NCI-H2107 (cell line): Measurements from ENCODE around the gene LINGO1.

Experiments
- DNase-seq: peaks from one replicate; lab custom pipeline; 2025; lab: John Stamatoyannopoulos, UW

The LINGO1 gene

GRCh38 chr15:77615472-77615871 is 17.2 kb downstream of the LINGO1 start:
- DNase-seq, result no peak

- no peak for DNase-seq
These were observed 18.4 kb downstream of the LINGO1 start for GRCh38 chr15:77614251-77614806.

- no peak for DNase-seq
These were observed 18.9 kb downstream of the LINGO1 start for GRCh38 chr15:77613814-77614213.

- no peak for DNase-seq
These were observed 19.6 kb downstream of the LINGO1 start for GRCh38 chr15:77612958-77613601.

GRCh38 chr15:77611767-77612166 is 20.9 kb downstream of the LINGO1 start:
- no peak for DNase-seq

GRCh38 chr15:77610731-77611130 is 22.0 kb downstream of the LINGO1 start:
- no peak for DNase-seq

GRCh38 chr15:77609558-77609957 is 23.2 kb downstream of the LINGO1 start:
- DNase-seq, result no peak

- DNase-seq, result no peak
These were observed 23.9 kb downstream of the LINGO1 start for GRCh38 chr15:77608774-77609173.

GRCh38 chr15:77607894-77608261 is 24.8 kb downstream of the LINGO1 start:
- no peak for DNase-seq

GRCh38 chr15:77607111-77607893 is 25.4 kb downstream of the LINGO1 start:
- no peak for DNase-seq

- DNase-seq, result no peak
These were observed 26.3 kb downstream of the LINGO1 start for GRCh38 chr15:77606142-77607034.

GRCh38 chr15:77605547-77605946 is 27.2 kb downstream of the LINGO1 start:
- no peak for DNase-seq

- DNase-seq, result no peak
These were observed 27.7 kb downstream of the LINGO1 start for GRCh38 chr15:77604973-77605372.

GRCh38 chr15:77603611-77604336 is 28.9 kb downstream of the LINGO1 start:
- no peak for DNase-seq

- DNase-seq, result no peak
These were observed 29.9 kb downstream of the LINGO1 start for GRCh38 chr15:77602800-77603199.

- DNase-seq, result no peak
These were observed 32.8 kb downstream of the LINGO1 start for GRCh38 chr15:77599899-77600298.

- DNase-seq, result no peak
These were observed 33.4 kb downstream of the LINGO1 start for GRCh38 chr15:77599357-77599756.

- no peak for DNase-seq
These were observed 34.1 kb downstream of the LINGO1 start for GRCh38 chr15:77598644-77599043.

GRCh38 chr15:77597804-77598453 is 34.8 kb downstream of the LINGO1 start:
- no peak for DNase-seq

GRCh38 chr15:77596821-77597803 is 35.6 kb downstream of the LINGO1 start:
- DNase-seq, result no peak
